AG09319 (cell line): ENCODE data around the gene ELMO1.

Experiments
- DNase-seq: peaks from one replicate; pipeline ENCODE4 v3.0.0-alpha.2; 2010; ENCODE audit warnings: low read depth; ENCODE audit errors: extremely low read depth
- TF ChIP-seq, protein P1 (sequence below): IDR thresholded peaks from 2 replicates; pipeline ENCODE4 v1.5.1; 2011; ENCODE audit warnings: low read depth, mild to moderate bottlenecking, inconsistent platforms, low read length, moderate library complexity

Gene ELMO1

DNA sequence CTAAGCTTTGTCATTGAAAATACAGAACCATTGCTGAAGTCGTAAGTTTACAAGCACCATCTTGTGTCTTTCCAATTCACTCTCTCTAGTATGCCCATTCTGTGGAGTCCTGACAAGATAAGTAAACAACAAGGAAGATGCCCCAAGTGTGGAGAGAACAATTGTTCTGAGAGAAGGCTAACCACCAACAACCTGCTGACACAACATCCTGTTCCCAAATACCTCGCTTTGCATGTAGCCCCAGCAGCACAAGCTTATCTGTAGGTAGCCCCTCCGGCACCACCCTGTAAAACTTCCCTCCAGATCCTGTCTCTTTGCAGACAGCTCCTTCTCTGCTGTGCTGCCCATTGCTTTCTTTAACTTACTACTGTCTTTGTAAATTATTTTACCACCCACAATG is 491.0 kb downstream of the ELMO1 start:
- TF ChIP-seq, protein P1, sequence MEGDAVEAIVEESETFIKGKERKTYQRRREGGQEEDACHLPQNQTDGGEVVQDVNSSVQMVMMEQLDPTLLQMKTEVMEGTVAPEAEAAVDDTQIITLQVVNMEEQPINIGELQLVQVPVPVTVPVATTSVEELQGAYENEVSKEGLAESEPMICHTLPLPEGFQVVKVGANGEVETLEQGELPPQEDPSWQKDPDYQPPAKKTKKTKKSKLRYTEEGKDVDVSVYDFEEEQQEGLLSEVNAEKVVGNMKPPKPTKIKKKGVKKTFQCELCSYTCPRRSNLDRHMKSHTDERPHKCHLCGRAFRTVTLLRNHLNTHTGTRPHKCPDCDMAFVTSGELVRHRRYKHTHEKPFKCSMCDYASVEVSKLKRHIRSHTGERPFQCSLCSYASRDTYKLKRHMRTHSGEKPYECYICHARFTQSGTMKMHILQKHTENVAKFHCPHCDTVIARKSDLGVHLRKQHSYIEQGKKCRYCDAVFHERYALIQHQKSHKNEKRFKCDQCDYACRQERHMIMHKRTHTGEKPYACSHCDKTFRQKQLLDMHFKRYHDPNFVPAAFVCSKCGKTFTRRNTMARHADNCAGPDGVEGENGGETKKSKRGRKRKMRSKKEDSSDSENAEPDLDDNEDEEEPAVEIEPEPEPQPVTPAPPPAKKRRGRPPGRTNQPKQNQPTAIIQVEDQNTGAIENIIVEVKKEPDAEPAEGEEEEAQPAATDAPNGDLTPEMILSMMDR: no peak
- DNase-seq: no peak

DNA sequence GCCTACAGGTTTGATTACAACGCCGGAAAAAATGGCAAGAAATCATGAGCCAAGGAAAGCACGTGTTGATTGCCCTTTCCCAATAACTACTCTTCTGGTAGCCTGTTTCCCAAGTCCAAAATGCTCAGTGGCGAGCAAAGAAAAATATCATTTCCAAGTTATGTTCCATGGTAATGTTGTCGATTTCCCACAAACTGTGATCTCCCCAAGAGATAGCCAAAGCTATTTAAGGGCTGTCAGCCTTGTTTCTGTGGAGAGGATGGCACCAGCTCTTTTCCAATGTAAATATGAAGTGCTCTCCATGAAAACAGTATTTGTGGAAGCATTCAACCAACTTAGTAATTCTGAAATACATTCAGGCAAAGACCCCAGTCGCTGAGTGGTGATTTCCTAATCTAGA is 491.9 kb downstream of the ELMO1 start:
- TF ChIP-seq, protein P1: no peak

DNA sequence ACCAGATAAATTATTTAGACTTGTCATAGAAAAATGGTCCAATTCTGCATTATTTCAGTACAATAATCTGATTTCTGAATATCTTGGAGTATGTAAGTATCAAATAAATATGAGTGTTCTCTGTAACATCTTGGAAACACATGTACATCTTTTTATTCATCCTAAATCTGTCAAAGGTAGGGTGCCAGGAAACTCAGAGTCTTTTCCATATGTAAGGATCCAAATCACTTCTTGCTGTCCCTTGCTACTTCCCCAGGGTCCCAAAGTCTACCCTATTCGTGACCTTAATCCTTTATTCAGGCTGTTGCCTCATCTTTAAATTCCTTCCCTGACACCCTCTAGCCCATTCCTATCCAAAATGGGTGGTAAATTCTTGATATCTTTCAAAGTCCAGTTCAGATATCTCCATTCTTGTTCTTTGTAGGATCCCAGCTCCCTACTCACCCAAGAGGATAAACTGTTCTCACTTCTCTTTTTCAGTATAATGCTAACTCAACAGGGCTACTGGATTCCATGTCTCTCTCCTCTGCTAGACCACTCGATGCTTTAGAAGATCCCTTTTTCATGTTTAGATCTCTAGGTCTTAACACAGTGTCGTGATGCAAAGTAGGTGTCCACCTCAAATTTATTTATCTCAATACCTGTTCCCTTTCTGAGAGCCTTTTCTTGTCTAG is 493.1 kb downstream of the ELMO1 start:
- TF ChIP-seq, protein P1: no peak
- DNase-seq: no peak

More for the DNA sequence above, 491.9 kb downstream of the ELMO1 start:
- no peak for DNase-seq

DNA sequence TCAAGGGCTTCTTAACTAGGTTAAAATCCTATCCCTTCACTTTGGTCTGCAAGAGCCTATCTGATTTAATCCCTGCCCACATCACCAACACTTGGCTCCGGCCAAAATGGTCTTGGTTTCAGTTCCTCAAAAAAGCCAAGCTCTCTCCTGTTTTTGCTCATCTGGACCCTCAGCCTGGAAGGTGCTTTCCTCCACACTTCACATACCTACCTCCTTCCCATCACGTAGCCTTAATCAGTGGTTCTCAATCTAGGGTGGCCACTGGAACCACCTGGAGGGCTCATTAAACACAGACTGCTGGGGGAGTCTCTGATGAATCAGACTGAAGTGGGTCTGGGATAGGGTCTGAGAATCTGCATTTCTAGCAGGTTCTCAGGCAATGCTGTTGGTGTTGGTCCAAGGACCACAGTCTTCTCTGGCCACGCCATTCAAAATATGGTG is 497.4 kb downstream of the ELMO1 start:
- no peak for DNase-seq
- TF ChIP-seq, protein P1: no peak

DNA sequence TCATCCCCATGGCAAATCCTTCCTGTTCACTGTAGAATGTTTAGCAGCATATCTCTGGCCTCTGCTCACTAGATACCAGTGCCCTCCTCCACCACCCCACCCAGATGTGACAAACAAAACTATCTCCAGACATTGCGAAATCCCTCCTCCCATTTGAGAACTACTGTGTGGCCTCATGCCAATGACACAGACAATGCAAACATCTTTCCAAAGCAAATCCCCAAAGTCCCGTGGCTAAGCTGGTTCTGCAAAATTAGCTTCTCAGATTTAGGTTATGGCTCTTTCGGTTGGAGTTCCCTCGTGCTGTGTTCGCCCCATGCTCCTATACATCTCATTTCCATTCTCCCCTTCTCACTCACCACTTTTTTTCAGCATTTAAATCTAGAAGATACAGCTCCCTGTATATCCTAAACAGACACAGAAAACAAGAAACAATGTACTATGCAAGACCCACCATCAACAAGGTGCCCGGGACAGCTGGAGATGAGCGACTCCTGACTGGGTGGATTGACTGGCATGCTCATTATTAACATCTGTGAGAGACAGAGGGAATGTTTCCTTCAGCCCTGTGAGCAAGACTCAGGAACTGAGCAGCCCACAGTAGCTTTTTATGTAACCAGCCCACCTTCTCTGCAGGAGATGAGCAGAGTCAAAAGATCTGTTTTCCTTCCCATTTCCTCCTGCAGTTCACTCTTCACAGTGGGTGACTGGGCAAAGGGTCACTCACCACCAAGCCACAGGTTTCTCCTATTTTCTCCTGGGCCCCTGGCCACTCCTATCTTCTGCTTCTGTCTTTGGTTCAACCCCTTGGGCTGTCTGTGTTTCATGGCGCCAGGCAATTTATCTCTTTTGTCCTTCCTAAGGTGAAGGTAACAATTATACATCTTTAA is 498.7 kb downstream of the ELMO1 start:
- no peak for DNase-seq
- TF ChIP-seq, protein P1: no peak

DNA sequence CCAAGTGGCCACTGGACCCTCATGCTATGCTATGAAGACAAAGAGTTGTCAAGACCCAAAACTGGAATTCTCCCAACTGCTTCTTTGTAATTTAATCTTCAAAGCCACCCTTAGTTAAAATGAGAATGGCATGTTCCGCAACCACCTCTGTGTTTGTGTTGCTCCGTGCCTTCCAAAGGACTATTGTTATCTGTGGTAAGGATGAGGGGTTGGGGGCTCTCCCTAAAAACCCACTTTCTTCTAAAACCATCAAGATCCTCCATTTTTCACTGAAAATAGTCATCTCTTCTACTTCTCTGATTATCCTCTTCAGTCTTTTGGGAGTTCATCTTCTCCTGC is 502.3 kb downstream of the ELMO1 start:
- no peak for DNase-seq
- TF ChIP-seq, protein P1: no peak
